H1 (cell line): Measurements from ENCODE around the gene TOP3A. TPM values are rescaled to one million over a fixed set of nuclear protein-coding genes. Genes with fewer than 3 reads are reported as not detected.

ENCODE experiments used
- CTCF ChIA-PET: fragments of 300-600 bp; sonication (Branson Sonifier 250); formaldehyde crosslinking; loops from one replicate; lab custom pipeline; 2021; ENCODE audit not compliant: partially characterized antibody; lab: Charles Lee
- POLR2A ChIA-PET: fragments of 300-600 bp; sonication (Branson Sonifier 250); formaldehyde crosslinking; loops from one replicate; lab custom pipeline; 2021; ENCODE audit warnings: inconsistent platforms; ENCODE audit not compliant: partially characterized antibody; lab: Charles Lee
- DNase-seq, 2 experiments: peaks; one replicate each; pipeline versions ENCODE4 v3.0.0 to v3.0.0-alpha.2; 2010 to 2022; ENCODE audit warnings: low spot score in 2 of 2, low read depth in 1 of 2, mixed read lengths in 1 of 2
- FAIRE-seq: peaks from 2 replicates; lab custom pipeline; 2011; peaks lifted over from hg19 to GRCh38; lab: Jason Lieb, UNC
- H2AFZ ChIP-seq: 2 replicates; pipeline ENCODE4 v1.8.1; 2012; ENCODE audit warnings: low read length, inconsistent platforms
- H2AK5ac ChIP-seq: 2 replicates; pipeline ENCODE4 v1.6.1; 2013; ENCODE audit warnings: low read depth, low read length
- H2BK120ac ChIP-seq: replicated peaks from 2 replicates; pipeline ENCODE3; 2013; ENCODE audit warnings: low read depth, low read length, inconsistent platforms
- H2BK12ac ChIP-seq: 2 replicates; pipeline ENCODE4 v1.6.1; 2013; ENCODE audit warnings: low read depth, low read length
- H2BK15ac ChIP-seq: 2 replicates; pipeline ENCODE4 v1.6.1; 2013; ENCODE audit warnings: low read length
- H2BK20ac ChIP-seq: 2 replicates; pipeline ENCODE4 v1.6.1; 2013; ENCODE audit warnings: low read length
- H2BK5ac ChIP-seq: 2 replicates; pipeline ENCODE4 v1.6.1; 2013; ENCODE audit warnings: low read depth, low read length
- H3K14ac ChIP-seq: 2 replicates; pipeline ENCODE4 v1.6.1; 2013; ENCODE audit warnings: inconsistent platforms; ENCODE audit not compliant: insufficient read length
- H3K18ac ChIP-seq: 2 replicates; pipeline ENCODE4 v1.6.1; 2013; ENCODE audit warnings: low read length; ENCODE audit errors: extremely low read depth
- H3K23ac ChIP-seq: 2 replicates; pipeline ENCODE4 v1.6.1; 2013; ENCODE audit warnings: inconsistent platforms; ENCODE audit not compliant: insufficient read length
- H3K23me2 ChIP-seq: 2 replicates; pipeline ENCODE4 v1.6.1; 2013; ENCODE audit warnings: low read depth, low read length
- H3K27ac ChIP-seq: 2 replicates; pipeline ENCODE4 v1.6.1; 2011; ENCODE audit warnings: low read depth, low read length, inconsistent platforms
- H3K27me3 ChIP-seq, 4 experiments: replicated peaks in 1 of 4; 1 replicate in 1 of 4; 2 replicates in 3 of 4; pipeline versions ENCODE4 v1.6.1 to v1.8.1; 2011 to 2013; ENCODE audit warnings: low read length in 3 of 4, mild to moderate bottlenecking in 3 of 4, inconsistent platforms in 2 of 4, mixed read lengths in 2 of 4, moderate library complexity in 1 of 4; ENCODE audit not compliant: control insufficient read depth in 3 of 4, insufficient read depth in 3 of 4; ENCODE audit errors: extremely low read depth in 1 of 4
- H3K36me3 ChIP-seq, 4 experiments: 2 replicates each; pipeline versions ENCODE4 v1.6.1 to v1.8.1; 2011 to 2013; ENCODE audit warnings: mild to moderate bottlenecking in 4 of 4, low read length in 3 of 4, moderate library complexity in 2 of 4, control low read depth in 1 of 4, inconsistent platforms in 1 of 4; ENCODE audit not compliant: insufficient read depth in 4 of 4, control insufficient read depth in 2 of 4
- H3K4ac ChIP-seq: replicated peaks from 2 replicates; pipeline ENCODE3; 2013; ENCODE audit warnings: low read length, low read depth, mixed read lengths, inconsistent platforms; ENCODE audit not compliant: insufficient read length
- H3K4me1 ChIP-seq, 4 experiments: replicated peaks in 1 of 4; 1 replicate in 1 of 4; 2 replicates in 3 of 4; pipeline versions ENCODE4 v1.6.1 to v1.8.1; 2011 to 2013; ENCODE audit warnings: low read length in 3 of 4, inconsistent platforms in 2 of 4, mixed read lengths in 1 of 4; ENCODE audit not compliant: insufficient read depth in 4 of 4, control insufficient read depth in 3 of 4
- H3K4me2 ChIP-seq, 2 experiments: 2 replicates each; pipeline versions ENCODE4 v1.6.1 to v1.8.1; 2011 to 2013; ENCODE audit warnings: low read depth in 2 of 2, low read length in 2 of 2, control low read depth in 1 of 2, inconsistent platforms in 1 of 2, mild to moderate bottlenecking in 1 of 2; ENCODE audit not compliant: insufficient read depth in 1 of 2
- H3K4me3 ChIP-seq, 4 experiments: fragments of 200-600, 300-600 bp in 1 of 4; sonication (generic), shearing (Covaris generic), sonication (Bioruptor Twin) in 1 of 4; 2 replicates each; pipeline versions ENCODE4 v1.5.1 to v1.8.1; 2011 to 2016; ENCODE audit warnings: low read length in 4 of 4, low read depth in 3 of 4, control low read depth in 2 of 4, inconsistent platforms in 2 of 4, mild to moderate bottlenecking in 2 of 4, mixed read lengths in 1 of 4, moderate library complexity in 1 of 4; ENCODE audit not compliant: insufficient read depth in 2 of 4; ENCODE audit errors: extremely low read depth in 1 of 4
- H3K56ac ChIP-seq: replicated peaks from 2 replicates; pipeline ENCODE3; 2013; ENCODE audit warnings: low read depth, mild to moderate bottlenecking, mixed read lengths, low read length, inconsistent platforms; ENCODE audit not compliant: insufficient read length
- H3K79me1 ChIP-seq: 2 replicates; pipeline ENCODE4 v1.6.1; 2013; ENCODE audit warnings: low read depth, low read length, control low read depth
- H3K79me2 ChIP-seq, 2 experiments: 2 replicates each; pipeline versions ENCODE4 v1.6.1 to v1.8.1; 2012 to 2013; ENCODE audit warnings: low read length in 2 of 2, mild to moderate bottlenecking in 2 of 2, inconsistent platforms in 1 of 2; ENCODE audit not compliant: insufficient read depth in 2 of 2, control insufficient read depth in 1 of 2
- H3K9ac ChIP-seq, 4 experiments: replicated peaks in 1 of 4; 1 replicate in 1 of 4; 2 replicates in 3 of 4; pipeline versions ENCODE4 v1.6.1 to v1.8.1; 2011 to 2013; ENCODE audit warnings: low read depth in 3 of 4, low read length in 3 of 4, control low read depth in 2 of 4, mild to moderate bottlenecking in 2 of 4, moderate library complexity in 2 of 4, inconsistent platforms in 1 of 4; ENCODE audit errors: extremely low read depth in 1 of 4
- H3K9me3 ChIP-seq, 2 experiments: 2 replicates each; pipeline versions ENCODE4 v1.6.1 to v1.8.1; 2012 to 2013; ENCODE audit warnings: mild to moderate bottlenecking in 2 of 2, moderate library complexity in 2 of 2, control low read depth in 1 of 2, inconsistent platforms in 1 of 2, low read depth in 1 of 2, low read length in 1 of 2, mixed read lengths in 1 of 2; ENCODE audit not compliant: insufficient read depth in 2 of 2
- H4K20me1 ChIP-seq, 2 experiments: replicated peaks in 1 of 2; 2 replicates each; pipeline versions ENCODE3 to v1.8.1; 2011 to 2013; ENCODE audit warnings: inconsistent platforms in 2 of 2, low read length in 2 of 2, mild to moderate bottlenecking in 1 of 2; ENCODE audit not compliant: insufficient read depth in 2 of 2, control insufficient read depth in 1 of 2
- H4K5ac ChIP-seq: 2 replicates; pipeline ENCODE4 v1.6.1; 2013; ENCODE audit warnings: low read length, low read depth, mixed read lengths, inconsistent platforms; ENCODE audit not compliant: insufficient read length
- H4K8ac ChIP-seq: 2 replicates; pipeline ENCODE4 v1.8.0; 2013; ENCODE audit warnings: mild to moderate bottlenecking, moderate library complexity, low read length, inconsistent platforms; ENCODE audit not compliant: insufficient read depth; ENCODE audit errors: extremely low read depth
- H4K91ac ChIP-seq: replicated peaks from 2 replicates; pipeline ENCODE3; 2013; ENCODE audit warnings: low read length, mixed read lengths, inconsistent platforms; ENCODE audit not compliant: insufficient read length
- BRCA1 ChIP-seq: IDR thresholded peaks from 2 replicates; pipeline ENCODE4 v1.6.1; 2012; ENCODE audit warnings: low read depth, low read length, improper control_type of control experiment
- KDM5A ChIP-seq: fragments of 200-600 bp; IDR thresholded peaks from 2 replicates; pipeline ENCODE4 v1.7.1; 2012; ENCODE audit warnings: mild to moderate bottlenecking, low read length, inconsistent platforms, mixed read lengths
- MAFK ChIP-seq: IDR thresholded peaks from 2 replicates; pipeline ENCODE4 v1.6.1; 2012; ENCODE audit warnings: low read depth, mild to moderate bottlenecking, improper control_type of control experiment, low read length
- NANOG ChIP-seq: IDR thresholded peaks from 2 replicates; pipeline ENCODE4 v1.6.1; 2011; ENCODE audit warnings: low read length, low read depth, mild to moderate bottlenecking, inconsistent platforms; ENCODE audit not compliant: insufficient read depth, poor library complexity, severe bottlenecking
- NRF1 ChIP-seq: IDR thresholded peaks from 2 replicates; pipeline ENCODE4 v1.6.1; 2011; ENCODE audit warnings: mild to moderate bottlenecking, low read depth, low read length, improper control_type of control experiment
- POLR2AphosphoS5 ChIP-seq: IDR thresholded peaks from 2 replicates; pipeline ENCODE4 v1.6.1; 2011; ENCODE audit warnings: low read depth, low read length
- RAD21 ChIP-seq, 2 experiments: IDR thresholded peaks in 1 of 2; conservative IDR thresholded peaks in 1 of 2; 2 replicates each; pipeline ENCODE4 v1.6.1; 2011; ENCODE audit warnings: low read depth in 2 of 2, low read length in 2 of 2, improper control_type of control experiment in 1 of 2, inconsistent platforms in 1 of 2, mild to moderate bottlenecking in 1 of 2, moderate library complexity in 1 of 2
- SP1 ChIP-seq: IDR thresholded peaks from 2 replicates; pipeline ENCODE4 v1.6.1; 2011; ENCODE audit warnings: low read depth, low read length
- SUZ12 ChIP-seq: fragments of 200-600 bp; sonication (generic); IDR thresholded peaks from 2 replicates; pipeline ENCODE4 v1.6.1; 2012; ENCODE audit warnings: mild to moderate bottlenecking, inconsistent platforms, low read length, moderate library complexity, mixed read lengths
- TBP ChIP-seq: IDR thresholded peaks from 2 replicates; pipeline ENCODE4 v1.6.1; 2011; ENCODE audit warnings: low read depth, low read length, improper control_type of control experiment
- TCF12 ChIP-seq: IDR thresholded peaks from 2 replicates; pipeline ENCODE4 v1.6.1; 2011; ENCODE audit warnings: low read depth, mild to moderate bottlenecking, low read length
- TEAD4 ChIP-seq: IDR thresholded peaks from 2 replicates; pipeline ENCODE4 v1.6.1; 2012; ENCODE audit warnings: low read depth, low read length, inconsistent platforms, mixed read lengths
- WGBS, 2 experiments: shearing (Covaris generic) in 1 of 2; methylation state at CpG; one replicate each; pipeline versions ENCODE4 v1.1.6 to v1.1.7; 2013 to 2015; ENCODE audit warnings: low lambda C conversion rate in 2 of 2, mixed read lengths in 2 of 2, inconsistent platforms in 1 of 2, low coverage in 1 of 2, missing lambda C conversion rate in 1 of 2; ENCODE audit not compliant: insufficient replicate concordance in 2 of 2, insufficient coverage in 1 of 2, insufficient read length in 1 of 2; ENCODE audit errors: extremely low coverage in 1 of 2, missing lambda C conversion rate in 1 of 2; 5-methylcytosine and 5-hydroxymethylcytosine counted together
- polyA plus RNA-seq, 7 experiments: library from polyadenylated mRNA; depleted of rRNA in 3 of 7; stranded (reverse) in 5 of 7; unstranded in 2 of 7; fragments of >200 nt in 5 of 7; fragments of 200-250 nt in 2 of 7; gene quantifications; 1 replicate in 5 of 7; 2 replicates in 1 of 7; 4 replicates in 1 of 7; pipeline versions ENCODE4 v1.2.1 to v1.2.3, GENCODE V29; 2011 to 2013; ENCODE audit warnings: missing spikeins in 2 of 7, mixed read lengths in 2 of 7
- total RNA-seq: library from RNA; stranded (reverse); fragmentation: NEBNext Ultra II Directional; extraction: Animal tissue kit (Norgen Biotek cat#: 25700); gene quantifications from 2 replicates; pipeline ENCODE4 v1.2.1, GENCODE V29; 2021
- TF ChIP-seq, protein P1 (sequence below): IDR thresholded peaks from 2 replicates; pipeline ENCODE4 v1.6.1; 2011; ENCODE audit warnings: low read length, improper control_type of control experiment
- TF ChIP-seq, protein P2 (sequence below): IDR thresholded peaks from 2 replicates; pipeline ENCODE4 v1.6.1; 2012; ENCODE audit warnings: inconsistent platforms

TOP3A gene
- total and polyA plus RNA-seq, 2 of the 8 experiments (the other 6 are each of a cell fraction or from before 2014, with no cell fraction given), result 23.4 to 54.3 TPM

DNA sequence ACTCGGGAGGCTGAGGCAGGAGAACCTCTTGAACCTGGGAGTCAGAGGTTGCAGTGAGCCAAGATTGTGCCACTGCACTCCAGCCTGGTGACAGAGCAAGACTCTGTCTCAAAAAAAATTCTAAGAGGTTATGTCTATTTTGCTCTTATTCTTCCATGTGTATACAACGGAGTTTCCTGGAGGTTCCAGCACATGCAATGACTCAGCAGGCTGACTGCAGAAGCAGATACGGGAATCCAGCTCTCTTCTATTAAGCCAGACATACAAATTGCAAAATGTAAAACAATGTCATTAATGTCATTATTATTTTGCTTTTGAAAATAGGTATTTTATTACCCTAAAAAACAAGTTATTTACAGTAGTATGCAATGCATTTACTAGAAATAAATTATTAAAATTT lies 35.9 kb downstream of the TOP3A start:
- Histone ChIP-seq H2BK20ac (no peak overlapping the region), H3K79me1 (no peaks in the 10 kb centered on the region), H2BK15ac (no peak overlapping the region), H3K4me1 (no peaks in the 10 kb centered on the region), H2BK5ac (no peak overlapping the region), H2BK120ac (no peak overlapping the region), H4K8ac (no peak overlapping the region), H4K91ac (no peak overlapping the region), H3K18ac (no peak overlapping the region), H3K9ac (no peak overlapping the region), H3K56ac (no peak overlapping the region), H3K9me3 (no peaks in the 10 kb centered on the region), H3K79me2 (no peaks in the 10 kb centered on the region), H3K14ac (no peak overlapping the region), H3K4me2 (no peak overlapping the region), H3K36me3 (peaks cover 42 to 84% (median 62%) of the 10 kb centered on the region in 4 experiments), H3K27ac (no peak overlapping the region), H3K4me3 (no peak overlapping the region), H3K27me3 (no peaks in the 10 kb centered on the region), H2BK12ac (no peak overlapping the region), H2AK5ac (no peak overlapping the region), H4K5ac (no peak overlapping the region), H4K20me1 (peaks cover 3 to 9% of the 10 kb centered on the region in 2 experiments), H3K4ac (no peak overlapping the region), H3K23me2 (no peaks in the 10 kb centered on the region), H2AFZ (no peak overlapping the region), H3K23ac (no peak overlapping the region)
- ChIA-PET POLR2A (no interaction called here), CTCF (interaction anchor here (1.9 kb wide), 1 partner anchor 30 kb away, joined by 5 read pairs; no protein-coding TSS in a partner anchor)
- no peak for DNase-seq
- WGBS, 2 experiments, result 96% methylated on average over 3 of the region's 3 CpGs; no CpG with 5 or more reads in 1 of the 2 experiments
- no peak for FAIRE-seq
- TF ChIP-seq KDM5A (no peak), TBP (no peak), MAFK (no peak), NANOG (no peak), NRF1 (no peak), POLR2AphosphoS5 (no peak), SP1 (no peak), TEAD4 (no peak), SUZ12 (no peak), BRCA1 (no peak), TCF12 (no peak), RAD21 (IDR thresholded peaks at IDR 0.05 in 1 of 2, conservative IDR thresholded peaks at IDR 0.05 in 1 of 2; ENCODE audit: low read depth in 2 of 2, low read length in 2 of 2) (no peak)
- TF ChIP-seq, protein P1, sequence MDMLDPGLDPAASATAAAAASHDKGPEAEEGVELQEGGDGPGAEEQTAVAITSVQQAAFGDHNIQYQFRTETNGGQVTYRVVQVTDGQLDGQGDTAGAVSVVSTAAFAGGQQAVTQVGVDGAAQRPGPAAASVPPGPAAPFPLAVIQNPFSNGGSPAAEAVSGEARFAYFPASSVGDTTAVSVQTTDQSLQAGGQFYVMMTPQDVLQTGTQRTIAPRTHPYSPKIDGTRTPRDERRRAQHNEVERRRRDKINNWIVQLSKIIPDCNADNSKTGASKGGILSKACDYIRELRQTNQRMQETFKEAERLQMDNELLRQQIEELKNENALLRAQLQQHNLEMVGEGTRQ, result no peak
- TF ChIP-seq, protein P2, sequence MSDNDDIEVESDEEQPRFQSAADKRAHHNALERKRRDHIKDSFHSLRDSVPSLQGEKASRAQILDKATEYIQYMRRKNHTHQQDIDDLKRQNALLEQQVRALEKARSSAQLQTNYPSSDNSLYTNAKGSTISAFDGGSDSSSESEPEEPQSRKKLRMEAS, result no peak
